Measurements from ENCODE around the gene IRF7.
A peak's percentile ranks its signal among the peaks of the same experiment; 100 is the strongest.
"Not testable (repeated sequence)": the region's sequence is repeated elsewhere in the genome, so short reads cannot be mapped to it uniquely, and the experiment has no call there.

Gene IRF7

GRCh38 chr11:574632-575312 is 41.0 kb downstream of the IRF7 start:
- peak overlapping the region; percentile 72 for H3K9ac ChIP-seq (ENCODE audit: low read depth, low read length)
- no peaks in the 10 kb centered on the region for H3K9me3 ChIP-seq (replicated peaks; ENCODE audit: low read length)
- no peaks in the 10 kb centered on the region for H3K36me3 ChIP-seq (ENCODE audit: insufficient read depth, low read length)
- peaks cover 32% of the 10 kb centered on the region for H3K4me1 ChIP-seq (ENCODE audit: control insufficient read depth, insufficient read depth, low read length)
- H3K27me3 ChIP-seq (ENCODE audit: control insufficient read depth, insufficient read depth, low read length) = no peaks in the 10 kb centered on the region
- peak overlapping the region; percentile 97 for H3K4me2 ChIP-seq (ENCODE audit: low read length)
- peak overlapping the region; percentile 79 for H3K4me3 ChIP-seq (ENCODE audit: low read length)

DNA sequence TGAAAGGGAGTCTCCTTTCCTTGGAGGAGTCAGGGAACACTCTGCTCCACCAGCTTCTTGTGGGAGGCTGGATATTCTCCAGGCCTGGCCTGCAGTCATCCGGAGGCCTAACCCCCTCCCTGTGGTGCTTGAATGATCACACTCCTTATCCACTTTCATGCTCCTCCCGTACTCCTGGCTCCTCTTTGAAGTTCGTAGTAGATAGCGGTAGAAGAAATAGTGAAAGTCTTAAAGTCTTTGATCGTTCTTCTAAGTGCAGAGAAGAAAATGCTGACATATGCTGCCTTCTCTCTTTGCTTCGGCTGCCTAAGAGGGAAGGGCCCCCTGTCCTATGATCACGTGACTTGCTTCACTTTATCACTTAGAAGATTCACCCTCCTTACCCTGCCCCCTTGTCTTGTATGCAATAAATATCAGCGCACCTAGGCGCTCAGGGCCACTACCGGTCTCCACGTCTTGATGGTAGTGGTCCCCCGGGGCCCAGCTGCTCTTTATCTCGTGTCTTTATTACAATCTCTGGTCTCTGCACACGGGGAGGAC is 41.6 kb downstream of the IRF7 start:
- not testable (repeated sequence) for H3K4me2 ChIP-seq (ENCODE audit: low read length); H3K9ac ChIP-seq (ENCODE audit: low read depth, low read length); H3K36me3 ChIP-seq (ENCODE audit: insufficient read depth, low read length); H3K9me3 ChIP-seq (replicated peaks; ENCODE audit: low read length); H3K4me3 ChIP-seq (ENCODE audit: low read length); H3K27me3 ChIP-seq (ENCODE audit: control insufficient read depth, insufficient read depth, low read length)
- H3K4me1 ChIP-seq (ENCODE audit: control insufficient read depth, insufficient read depth, low read length) = peaks cover 30% of the 10 kb centered on the region

GRCh38 chr11:573146-573759 is 42.5 kb downstream of the IRF7 start:
- no peaks in the 10 kb centered on the region for H3K9me3 ChIP-seq (replicated peaks; ENCODE audit: low read length)
- no peaks in the 10 kb centered on the region for H3K36me3 ChIP-seq (ENCODE audit: insufficient read depth, low read length)
- no peak overlapping the region for H3K4me3 ChIP-seq (ENCODE audit: low read length)
- peaks cover 26% of the 10 kb centered on the region for H3K4me1 ChIP-seq (ENCODE audit: control insufficient read depth, insufficient read depth, low read length)
- H3K27me3 ChIP-seq (ENCODE audit: control insufficient read depth, insufficient read depth, low read length) = no peaks in the 10 kb centered on the region
- no peak overlapping the region for H3K9ac ChIP-seq (ENCODE audit: low read depth, low read length)
- H3K4me2 ChIP-seq (ENCODE audit: low read length) = no peak overlapping the region

DNA sequence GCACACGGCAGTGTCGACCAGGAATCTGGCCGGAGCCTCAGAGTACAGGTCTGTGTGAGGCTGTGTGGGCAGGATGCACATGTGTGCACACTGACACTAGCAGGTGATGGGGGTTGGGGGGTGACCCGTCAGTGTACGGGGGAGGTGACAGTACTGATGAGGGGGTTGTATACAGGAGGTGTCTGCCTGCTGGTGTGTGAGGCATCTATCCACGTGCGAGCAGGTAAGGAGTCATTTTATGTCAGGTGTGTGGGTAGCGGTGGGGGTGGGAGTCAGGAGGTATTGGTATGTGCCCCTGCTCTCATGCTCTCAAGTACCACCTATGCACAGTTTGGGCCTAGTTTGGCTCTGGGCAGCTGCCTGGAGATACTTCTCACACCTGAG is 44.0 kb downstream of the IRF7 start:
- no peaks in the 10 kb centered on the region for H3K27me3 ChIP-seq (ENCODE audit: control insufficient read depth, insufficient read depth, low read length)
- peaks cover 4% of the 10 kb centered on the region for H3K36me3 ChIP-seq (ENCODE audit: insufficient read depth, low read length)
- H3K9ac ChIP-seq (ENCODE audit: low read depth, low read length) = no peak overlapping the region
- no peak overlapping the region for H3K4me3 ChIP-seq (ENCODE audit: low read length)
- peaks cover 27% of the 10 kb centered on the region for H3K4me1 ChIP-seq (ENCODE audit: control insufficient read depth, insufficient read depth, low read length)
- no peaks in the 10 kb centered on the region for H3K9me3 ChIP-seq (replicated peaks; ENCODE audit: low read length)
- H3K4me2 ChIP-seq (ENCODE audit: low read length) = no peak overlapping the region

DNA sequence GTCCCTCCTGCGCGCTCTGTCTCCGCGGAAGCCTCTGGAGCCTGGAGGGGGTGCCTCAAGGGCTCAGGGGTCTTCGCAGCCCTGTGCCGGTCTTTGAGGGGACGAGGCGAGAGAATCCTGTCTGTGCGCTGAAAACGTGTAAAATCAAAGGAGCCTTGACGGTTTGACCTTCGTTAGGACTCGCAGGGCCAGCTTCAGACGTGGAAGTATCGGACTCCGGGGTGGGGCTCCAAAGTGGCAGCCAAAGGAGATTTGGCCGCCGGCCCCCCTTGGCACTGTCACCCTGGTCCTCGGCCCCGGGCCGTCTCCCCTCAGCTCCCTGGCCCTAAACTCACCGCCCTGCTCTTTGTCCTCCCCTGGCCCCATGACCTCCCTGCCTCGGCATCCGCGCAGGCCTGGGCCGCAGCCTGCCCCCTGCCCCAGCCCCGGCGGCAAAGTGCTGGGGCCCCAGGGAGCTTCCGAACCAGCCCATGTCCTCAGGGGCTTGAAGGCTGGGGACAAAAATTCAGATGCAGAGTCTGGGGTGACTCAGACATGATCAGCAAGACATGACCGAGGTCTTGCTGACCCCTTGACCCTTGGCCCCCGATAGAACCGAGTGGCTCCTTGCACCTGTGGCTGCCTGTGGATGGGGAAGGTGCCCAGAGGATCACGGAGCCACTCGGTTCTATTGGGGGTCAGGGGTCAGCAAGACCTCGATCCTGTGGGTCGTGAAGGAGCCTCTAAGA is 46.4 kb downstream of the IRF7 start:
- H3K9ac ChIP-seq (ENCODE audit: low read depth, low read length) = peak overlapping the region; percentile 91
- H3K27me3 ChIP-seq (ENCODE audit: control insufficient read depth, insufficient read depth, low read length) = no peaks in the 10 kb centered on the region
- H3K4me2 ChIP-seq (ENCODE audit: low read length) = peak overlapping the region; percentile 85
- peak overlapping the region; percentile 84 for H3K4me3 ChIP-seq (ENCODE audit: low read length)
- H3K36me3 ChIP-seq (ENCODE audit: insufficient read depth, low read length) = peaks cover 8% of the 10 kb centered on the region
- H3K4me1 ChIP-seq (ENCODE audit: control insufficient read depth, insufficient read depth, low read length) = peaks cover 18% of the 10 kb centered on the region
- H3K9me3 ChIP-seq (replicated peaks; ENCODE audit: low read length) = no peaks in the 10 kb centered on the region

GRCh38 chr11:568306-569157 is 47.2 kb downstream of the IRF7 start:
- H3K9ac ChIP-seq (ENCODE audit: low read depth, low read length) = peak overlapping the region; percentile 91
- H3K4me2 ChIP-seq (ENCODE audit: low read length) = peak overlapping the region; percentile 85
- H3K4me1 ChIP-seq (ENCODE audit: control insufficient read depth, insufficient read depth, low read length) = peaks cover 18% of the 10 kb centered on the region
- H3K36me3 ChIP-seq (ENCODE audit: insufficient read depth, low read length) = peaks cover 8% of the 10 kb centered on the region
- no peaks in the 10 kb centered on the region for H3K27me3 ChIP-seq (ENCODE audit: control insufficient read depth, insufficient read depth, low read length)
- no peaks in the 10 kb centered on the region for H3K9me3 ChIP-seq (replicated peaks; ENCODE audit: low read length)
- H3K4me3 ChIP-seq (ENCODE audit: low read length) = peak overlapping the region; percentile 84

- Histone ChIP-seq H3K4me3 (ENCODE audit: low read length) (peak overlapping the region; percentile 84), H3K4me1 (ENCODE audit: control insufficient read depth, insufficient read depth, low read length) (peaks cover 18% of the 10 kb centered on the region), H3K9me3 (replicated peaks; ENCODE audit: low read length) (no peaks in the 10 kb centered on the region), H3K27me3 (ENCODE audit: control insufficient read depth, insufficient read depth, low read length) (no peaks in the 10 kb centered on the region), H3K9ac (ENCODE audit: low read depth, low read length) (peak overlapping the region; percentile 91), H3K4me2 (ENCODE audit: low read length) (peak overlapping the region; percentile 85), H3K36me3 (ENCODE audit: insufficient read depth, low read length) (peaks cover 8% of the 10 kb centered on the region)
Observed at GRCh38 chr11:567629-568292, 48.0 kb downstream of the IRF7 start.

DNA sequence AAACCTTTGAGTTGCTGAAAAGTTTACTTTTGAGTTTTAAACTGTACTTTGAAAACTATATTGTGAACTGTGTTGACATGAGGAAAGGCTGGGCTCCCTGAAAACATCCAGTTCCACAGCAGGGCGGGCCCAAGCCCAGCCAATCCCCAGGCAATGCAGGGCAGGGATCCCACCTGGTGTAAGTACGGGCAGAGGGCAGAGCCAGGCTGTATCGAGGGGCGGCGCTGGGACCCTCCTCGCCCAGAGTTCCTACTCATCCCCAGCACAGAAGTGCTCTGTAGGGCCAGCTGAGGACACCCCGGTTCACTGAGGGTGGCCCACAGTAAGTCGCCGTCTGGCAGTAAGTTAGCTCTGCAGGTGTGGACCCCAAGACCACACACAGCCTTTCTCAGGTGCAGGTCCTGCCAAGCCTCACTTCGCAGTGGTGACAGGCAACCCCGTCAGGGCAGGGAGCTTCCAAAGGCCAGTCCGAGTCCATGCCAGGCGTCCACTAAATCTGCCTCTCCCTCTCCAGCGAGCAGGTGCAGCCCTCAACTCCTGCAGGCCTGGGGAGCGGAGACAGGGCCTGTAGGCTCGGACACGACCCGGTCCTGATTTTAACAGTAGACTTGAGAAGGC is 48.6 kb downstream of the IRF7 start:
- Histone ChIP-seq H3K4me2 (ENCODE audit: low read length) (peak overlapping the region; percentile 85), H3K4me1 (ENCODE audit: control insufficient read depth, insufficient read depth, low read length) (peaks cover 18% of the 10 kb centered on the region), H3K9me3 (replicated peaks; ENCODE audit: low read length) (no peaks in the 10 kb centered on the region), H3K27me3 (ENCODE audit: control insufficient read depth, insufficient read depth, low read length) (no peaks in the 10 kb centered on the region), H3K4me3 (ENCODE audit: low read length) (peak overlapping the region; percentile 84), H3K9ac (ENCODE audit: low read depth, low read length) (peak overlapping the region; percentile 91), H3K36me3 (ENCODE audit: insufficient read depth, low read length) (peaks cover 8% of the 10 kb centered on the region)

DNA sequence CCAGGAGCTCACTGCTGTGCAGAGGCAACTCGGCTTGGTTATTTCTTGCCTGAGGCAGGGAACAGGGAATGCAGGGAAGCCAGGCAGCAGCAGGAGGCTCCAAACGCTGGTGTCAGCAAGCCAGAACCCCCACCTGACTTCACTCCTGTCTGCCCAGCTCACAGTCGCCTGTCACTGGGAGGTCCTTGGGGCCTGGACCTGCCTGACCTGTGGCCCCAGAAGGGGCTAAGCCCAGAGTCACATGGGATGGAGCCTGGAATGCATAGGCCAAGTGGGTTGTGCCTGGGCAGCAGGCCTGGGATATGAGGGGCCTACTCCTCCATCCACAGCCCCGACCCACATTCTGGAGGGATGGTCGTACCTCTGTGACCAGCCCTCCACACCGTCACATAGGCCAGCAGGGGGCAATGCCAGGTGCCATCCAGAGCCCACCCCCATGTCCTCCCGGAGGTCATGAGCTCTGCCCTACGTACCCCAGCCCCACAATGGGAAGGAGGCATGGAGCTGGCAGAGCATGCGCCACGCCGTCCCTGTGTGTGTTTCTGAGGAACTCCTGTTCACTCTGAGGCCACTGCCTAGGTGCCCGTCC is 49.7 kb downstream of the IRF7 start:
- H3K4me2 ChIP-seq (ENCODE audit: low read length) = no peak overlapping the region
- H3K9me3 ChIP-seq (replicated peaks; ENCODE audit: low read length) = no peaks in the 10 kb centered on the region
- peaks cover 8% of the 10 kb centered on the region for H3K36me3 ChIP-seq (ENCODE audit: insufficient read depth, low read length)
- H3K9ac ChIP-seq (ENCODE audit: low read depth, low read length) = no peak overlapping the region
- no peak overlapping the region for H3K4me3 ChIP-seq (ENCODE audit: low read length)
- peaks cover 27% of the 10 kb centered on the region for H3K4me1 ChIP-seq (ENCODE audit: control insufficient read depth, insufficient read depth, low read length)
- H3K27me3 ChIP-seq (ENCODE audit: control insufficient read depth, insufficient read depth, low read length) = no peaks in the 10 kb centered on the region

Measured in skeletal muscle satellite cell (primary cell).